ENCODE results near the gene PBXIP1.

GRCh38 chr1:154908937-154909336, 47.0 kb downstream of the PBXIP1 start:
- no peak for TF ChIP-seq ZNF121 (CRISPR knock-in tag; IDR thresholded peaks at IDR 0.05)
- TF ChIP-seq SP1 (CRISPR knock-in tag; conservative IDR thresholded peaks at IDR 0.05): no peak
- no peak for TF ChIP-seq CTCF (IDR thresholded peaks at IDR 0.05)
- TF ChIP-seq ZNF317 (CRISPR knock-in tag; IDR thresholded peaks at IDR 0.05; ENCODE audit: borderline replicate concordance, low read depth): no peak

Measured in WTC11 (cell line).